Vagina (tissue), 2 donors: Measurements from ENCODE around the gene CSH2.
"Not testable (repeated sequence)": the region's sequence is repeated elsewhere in the genome, so short reads cannot be mapped to it uniquely, and the experiment has no call there.

Experiments
- POLR2A ChIP-seq, 2 donors: fragments of 450-650 bp; IDR thresholded peaks; one replicate each; pipeline ENCODE4 v1.6.1; 2017; ENCODE audit warnings: antibody characterized with exemption in 2 of 2, mild to moderate bottlenecking in 2 of 2, moderate library complexity in 2 of 2
- TF ChIP-seq, protein P1 (sequence below), 3 experiments: fragments of 450-650 bp in 2 of 3; fragments of 200-600 bp in 1 of 3; sonication (generic) in 1 of 3; IDR thresholded peaks; one replicate each; pipeline ENCODE4 v1.5.1; 2017 to 2019; ENCODE audit warnings: antibody characterized with exemption in 3 of 3, mild to moderate bottlenecking in 2 of 3, moderate library complexity in 2 of 3

DNA sequence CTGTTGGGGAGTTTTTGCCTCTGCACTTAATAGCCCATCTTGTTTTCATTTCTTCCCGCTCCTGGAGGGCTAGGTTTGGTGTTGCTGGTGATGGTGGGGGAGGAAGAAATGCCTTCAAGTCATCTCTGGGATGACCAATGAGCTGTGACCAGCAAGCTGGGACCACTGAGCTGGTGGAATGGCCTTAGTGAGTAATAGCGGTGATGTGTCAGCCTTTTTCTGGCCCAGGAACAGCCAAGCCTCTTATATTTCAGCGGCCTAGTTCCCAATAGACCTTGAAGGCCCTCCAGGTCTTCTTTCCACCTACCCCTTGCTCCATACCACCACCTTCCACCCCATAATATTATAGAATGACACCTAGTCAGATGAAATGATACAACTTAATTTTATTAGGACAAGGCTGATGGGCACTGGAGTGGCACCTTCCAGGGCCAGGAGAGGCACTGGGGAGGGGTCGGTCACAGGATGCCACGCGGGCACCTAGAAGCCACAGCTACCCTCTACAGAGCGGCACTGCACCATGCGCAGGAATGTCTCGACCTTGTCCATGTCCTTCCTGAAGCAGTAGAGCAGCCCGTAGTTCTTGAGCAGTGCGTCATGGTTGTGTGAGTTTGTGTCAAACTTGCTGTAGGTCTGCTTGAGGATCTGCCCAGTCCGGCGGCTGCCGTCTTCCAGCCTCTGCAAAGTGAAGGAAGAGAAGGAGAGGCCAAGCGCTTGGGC is 1.7 kb downstream of the CSH2 start:
- TF ChIP-seq, protein P1, sequence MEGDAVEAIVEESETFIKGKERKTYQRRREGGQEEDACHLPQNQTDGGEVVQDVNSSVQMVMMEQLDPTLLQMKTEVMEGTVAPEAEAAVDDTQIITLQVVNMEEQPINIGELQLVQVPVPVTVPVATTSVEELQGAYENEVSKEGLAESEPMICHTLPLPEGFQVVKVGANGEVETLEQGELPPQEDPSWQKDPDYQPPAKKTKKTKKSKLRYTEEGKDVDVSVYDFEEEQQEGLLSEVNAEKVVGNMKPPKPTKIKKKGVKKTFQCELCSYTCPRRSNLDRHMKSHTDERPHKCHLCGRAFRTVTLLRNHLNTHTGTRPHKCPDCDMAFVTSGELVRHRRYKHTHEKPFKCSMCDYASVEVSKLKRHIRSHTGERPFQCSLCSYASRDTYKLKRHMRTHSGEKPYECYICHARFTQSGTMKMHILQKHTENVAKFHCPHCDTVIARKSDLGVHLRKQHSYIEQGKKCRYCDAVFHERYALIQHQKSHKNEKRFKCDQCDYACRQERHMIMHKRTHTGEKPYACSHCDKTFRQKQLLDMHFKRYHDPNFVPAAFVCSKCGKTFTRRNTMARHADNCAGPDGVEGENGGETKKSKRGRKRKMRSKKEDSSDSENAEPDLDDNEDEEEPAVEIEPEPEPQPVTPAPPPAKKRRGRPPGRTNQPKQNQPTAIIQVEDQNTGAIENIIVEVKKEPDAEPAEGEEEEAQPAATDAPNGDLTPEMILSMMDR (IDR thresholded peaks at IDR 0.05), result not testable (repeated sequence)
- TF ChIP-seq POLR2A (IDR thresholded peaks at IDR 0.05), result not testable (repeated sequence)
